Activated CD4-positive, alpha-beta T cell treated with anti-CD3 and anti-CD28 coated beads, Interleukin-2, amount 50 U/mL, for 16 hours (primary cell): ENCODE measurements around the gene ANKZF1.
A peak's percentile ranks its signal among the peaks of the same experiment; 100 is the strongest.

Source experiments
- DNase-seq: peaks from one replicate; pipeline ENCODE4 v3.0.0-alpha.2; 2020

ANKZF1 gene

DNA sequence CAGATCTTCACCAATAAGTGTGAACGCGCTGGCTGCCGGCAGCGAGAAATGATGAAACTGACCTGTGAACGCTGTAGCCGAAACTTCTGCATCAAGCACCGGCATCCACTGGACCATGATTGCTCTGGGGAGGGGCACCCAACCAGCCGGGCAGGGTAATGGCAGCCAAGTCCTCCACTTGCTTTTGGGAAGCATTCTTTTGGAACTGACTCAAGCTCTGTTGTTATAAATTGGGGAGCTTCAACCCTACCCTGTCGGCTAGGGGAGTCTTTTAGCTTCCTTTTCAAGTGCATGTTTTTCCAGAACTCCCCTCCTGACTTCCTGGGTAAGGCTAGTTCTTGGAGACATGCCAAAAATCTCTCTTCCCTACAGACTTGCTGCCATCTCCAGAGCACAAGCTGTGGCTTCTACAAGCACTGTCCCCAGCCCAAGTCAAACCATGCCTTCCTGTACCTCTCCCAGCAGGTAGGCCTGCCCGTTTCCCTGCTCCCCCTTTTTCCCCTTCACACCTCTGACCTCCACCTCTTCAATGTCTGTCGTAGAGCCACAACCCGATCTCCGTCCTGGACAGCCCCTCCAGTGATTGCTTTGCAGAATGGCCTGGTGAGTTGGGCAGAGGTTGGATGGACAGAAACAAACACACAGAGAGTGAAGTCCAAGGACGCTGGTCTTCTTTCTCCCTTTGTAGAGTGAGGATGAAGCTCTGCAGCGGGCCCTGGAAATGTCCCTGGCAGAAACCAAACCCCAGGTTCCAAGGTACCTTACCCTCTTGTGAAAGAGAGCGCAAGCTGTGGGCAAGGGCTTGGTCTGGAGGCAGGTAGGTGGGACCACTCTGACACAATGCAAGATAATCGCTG lies 21.5 kb upstream of the ANKZF1 start:
- no peak for DNase-seq

- no peak for DNase-seq
These were observed 20.1 kb upstream of the ANKZF1 start for GRCh38 chr2:219209236-219210195.

DNA sequence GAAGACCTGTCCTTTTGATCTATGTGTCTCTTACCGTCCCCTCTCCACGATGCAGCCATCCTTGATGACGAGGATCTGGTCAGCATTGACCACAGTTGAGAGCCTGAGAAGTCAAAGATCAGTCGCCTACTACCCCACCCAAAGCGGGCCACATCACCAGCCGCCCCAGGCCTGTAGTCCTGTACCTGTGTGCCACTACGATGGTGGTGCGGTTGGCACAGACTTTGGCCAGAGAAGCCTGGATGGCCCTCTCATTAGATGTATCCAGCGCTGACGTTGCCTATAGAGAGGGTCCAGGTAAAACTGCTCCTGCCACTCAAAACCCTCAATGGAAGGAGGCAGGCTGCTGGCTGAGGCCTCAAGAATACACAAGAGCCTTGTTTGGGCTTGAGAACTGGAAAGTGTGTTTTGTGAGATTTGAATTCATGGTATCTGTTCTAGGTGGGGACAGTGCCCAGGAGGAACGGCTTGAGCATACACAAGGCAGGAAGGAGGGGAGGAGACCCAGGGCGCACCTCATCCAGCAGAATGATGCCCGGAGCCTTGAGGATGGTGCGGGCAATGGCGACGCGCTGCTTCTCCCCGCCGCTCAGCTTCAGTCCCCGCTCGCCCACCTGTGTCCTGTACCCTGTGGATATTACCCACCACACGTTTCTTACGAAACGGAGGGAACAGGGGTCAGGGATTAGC lies 19.3 kb upstream of the ANKZF1 start:
- DNase-seq = no peak

DNA sequence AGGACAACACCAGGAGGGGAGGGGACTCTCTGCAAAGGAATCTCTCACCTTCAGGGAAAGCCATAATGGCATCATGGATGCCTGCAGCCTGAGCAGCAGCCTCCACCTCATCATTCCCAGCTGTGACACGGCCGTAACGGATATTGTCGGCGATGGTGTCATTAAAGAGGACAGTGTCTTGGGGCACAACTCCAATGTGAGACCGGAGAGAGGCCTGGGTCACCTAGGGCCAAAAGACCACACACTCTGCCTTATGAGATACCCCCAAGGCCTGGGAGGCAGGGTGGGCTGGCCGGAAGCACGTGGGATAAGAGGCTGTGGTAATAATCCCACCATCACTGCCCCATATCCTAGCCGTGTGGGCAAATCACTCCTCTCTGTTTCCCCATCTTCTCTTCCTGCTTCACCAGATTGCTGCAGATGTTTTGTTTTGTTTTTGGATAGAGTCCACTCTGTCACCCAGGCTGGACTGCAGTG lies 18.7 kb upstream of the ANKZF1 start:
- no peak for DNase-seq

- DNase-seq = no peak
These were observed 16.6 kb upstream of the ANKZF1 start for GRCh38 chr2:219213026-219213415.

DNA sequence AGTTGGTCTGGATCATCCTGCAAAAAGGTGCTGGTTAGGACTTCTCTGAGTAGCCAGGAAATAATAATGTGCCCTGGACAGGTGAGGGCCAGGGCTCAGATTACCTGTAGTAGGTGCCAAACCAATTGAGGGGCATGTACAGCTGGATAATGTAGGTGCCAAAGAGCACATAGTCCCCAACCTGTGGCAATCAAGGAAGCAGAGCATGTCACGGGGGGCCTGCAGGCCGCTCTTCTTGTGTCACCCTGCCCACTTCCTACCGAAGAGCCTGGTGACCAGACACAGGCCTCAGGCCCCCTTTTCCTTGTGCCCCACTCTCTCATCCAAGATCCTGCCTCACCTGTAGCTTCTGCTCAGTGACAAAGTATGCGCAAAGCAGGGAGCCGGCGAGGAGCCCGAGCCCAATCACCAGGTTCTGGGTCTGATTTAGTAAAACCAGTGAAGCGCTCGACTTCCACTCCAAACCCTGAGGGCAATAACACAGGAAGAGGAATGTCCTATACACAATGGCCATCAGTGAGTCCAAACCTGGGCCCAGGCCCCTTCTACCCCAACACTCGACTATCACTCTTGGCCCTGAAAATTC lies 16.0 kb upstream of the ANKZF1 start:
- no peak for DNase-seq

DNA sequence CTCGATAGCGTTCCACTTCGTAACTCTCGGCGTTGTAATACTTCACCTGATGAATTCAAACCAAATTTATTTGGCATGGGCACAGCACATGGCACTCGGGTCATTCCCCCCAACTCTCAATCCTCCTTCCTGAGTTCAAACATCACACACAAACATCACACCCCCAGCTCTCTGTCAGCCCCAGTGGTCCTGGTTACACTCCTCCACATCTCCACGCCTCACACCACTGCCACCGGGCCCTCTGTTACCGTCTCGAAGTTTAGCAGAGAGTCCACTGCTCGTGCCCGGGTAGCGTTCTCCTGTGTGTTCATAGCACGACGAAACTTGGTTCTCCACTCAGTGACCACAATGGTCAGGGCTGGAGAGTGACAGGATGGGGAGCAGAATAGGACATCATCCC lies 15.5 kb upstream of the ANKZF1 start:
- DNase-seq = no peak

- DNase-seq = no peak
These were observed 14.8 kb upstream of the ANKZF1 start for GRCh38 chr2:219214786-219215185.

DNA sequence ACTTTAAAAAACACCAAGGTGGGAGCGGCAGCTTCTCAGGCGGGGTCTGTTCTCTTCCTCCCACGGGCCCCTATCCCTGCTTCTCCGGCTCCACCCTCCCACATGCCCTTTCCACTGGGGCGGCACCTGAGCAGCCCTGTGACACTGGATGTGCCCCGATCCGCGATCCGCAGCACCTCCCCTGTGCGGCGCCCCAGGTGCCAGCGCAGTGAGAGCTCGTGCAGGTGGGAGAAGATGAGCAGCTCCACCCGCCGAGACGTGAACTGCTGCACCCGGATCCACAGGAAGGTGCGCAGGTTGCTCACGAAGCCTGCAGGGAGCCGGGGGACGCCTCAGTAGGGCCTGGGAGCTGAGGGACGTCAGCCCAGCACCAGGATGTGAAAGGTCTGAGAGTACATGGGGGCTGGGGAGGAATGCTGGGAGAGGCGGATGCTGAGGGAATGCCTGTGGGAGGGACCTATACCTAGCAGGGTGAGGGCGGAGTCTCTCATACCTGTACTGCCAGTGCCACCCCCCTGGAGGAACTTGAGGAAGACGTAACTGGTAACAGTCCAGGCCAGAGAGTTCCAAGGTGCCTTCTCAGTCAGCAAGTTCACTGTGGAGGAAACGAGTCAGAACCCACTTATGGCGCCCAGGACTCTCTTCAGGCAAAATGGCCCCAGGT lies 13.6 kb upstream of the ANKZF1 start:
- no peak for DNase-seq

DNA sequence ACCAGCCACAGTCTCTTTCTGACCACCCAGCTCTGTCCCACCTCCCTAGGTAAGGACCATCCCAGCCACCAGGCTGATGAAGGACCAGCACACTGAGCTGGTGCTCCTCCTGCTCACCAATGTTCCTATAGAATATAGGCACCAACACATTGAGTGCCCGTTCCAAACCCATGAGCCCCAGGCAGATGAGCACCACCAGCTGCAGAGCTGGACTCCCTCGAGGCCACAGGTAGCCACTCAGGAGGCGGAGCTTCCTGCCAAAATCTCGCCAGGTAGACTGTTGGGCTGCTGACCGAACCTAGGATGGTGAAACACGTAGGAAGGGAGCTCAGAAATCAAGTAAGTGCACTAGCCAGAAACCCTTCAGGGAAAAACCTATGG lies 13.1 kb upstream of the ANKZF1 start:
- no peak for DNase-seq

- DNase-seq = peak; percentile 13
These were observed 11.3 kb upstream of the ANKZF1 start for GRCh38 chr2:219218217-219218731.

GRCh38 chr2:219218732-219219701 lies 10.6 kb upstream of the ANKZF1 start, which contains the start of gene ABCB6:
Gene ABCB6 (minus strand): TSS chr2:219218958. CDS start chr2:219218673, 285 bp downstream.
- peak; percentile 91 for DNase-seq

- no peak for DNase-seq
These were observed 9.6 kb upstream of the ANKZF1 start for GRCh38 chr2:219219784-219220532.

GRCh38 chr2:219220652-219221402 lies 8.8 kb upstream of the ANKZF1 start:
- no peak for DNase-seq

DNA sequence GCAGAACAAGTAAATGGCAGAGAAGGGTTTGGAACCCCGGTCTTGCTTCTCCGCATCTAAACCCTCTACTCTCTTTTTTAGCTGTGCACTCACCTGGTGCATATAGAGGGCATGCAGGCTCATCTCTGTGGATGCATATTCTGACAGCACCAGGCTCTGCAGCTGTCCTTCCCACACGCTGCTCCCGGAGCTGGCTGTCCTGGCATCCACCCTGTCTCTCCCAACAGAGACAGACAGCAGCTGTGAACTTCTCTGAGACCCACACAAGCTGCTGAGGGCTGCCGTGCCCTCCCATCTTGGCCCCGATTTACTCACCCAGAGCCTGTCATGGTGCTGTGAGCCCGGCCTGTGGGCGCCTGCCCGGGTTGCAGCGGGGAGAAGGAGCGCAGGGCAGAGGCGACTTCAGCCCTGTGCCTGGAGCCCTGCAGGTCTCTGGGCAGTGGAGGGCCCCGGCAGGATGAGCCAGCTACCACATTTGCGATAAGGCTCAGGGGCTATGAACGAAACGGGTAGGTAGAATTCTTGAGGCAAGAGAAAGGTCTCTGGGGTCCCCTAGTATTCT lies 7.6 kb upstream of the ANKZF1 start:
- no peak for DNase-seq

DNA sequence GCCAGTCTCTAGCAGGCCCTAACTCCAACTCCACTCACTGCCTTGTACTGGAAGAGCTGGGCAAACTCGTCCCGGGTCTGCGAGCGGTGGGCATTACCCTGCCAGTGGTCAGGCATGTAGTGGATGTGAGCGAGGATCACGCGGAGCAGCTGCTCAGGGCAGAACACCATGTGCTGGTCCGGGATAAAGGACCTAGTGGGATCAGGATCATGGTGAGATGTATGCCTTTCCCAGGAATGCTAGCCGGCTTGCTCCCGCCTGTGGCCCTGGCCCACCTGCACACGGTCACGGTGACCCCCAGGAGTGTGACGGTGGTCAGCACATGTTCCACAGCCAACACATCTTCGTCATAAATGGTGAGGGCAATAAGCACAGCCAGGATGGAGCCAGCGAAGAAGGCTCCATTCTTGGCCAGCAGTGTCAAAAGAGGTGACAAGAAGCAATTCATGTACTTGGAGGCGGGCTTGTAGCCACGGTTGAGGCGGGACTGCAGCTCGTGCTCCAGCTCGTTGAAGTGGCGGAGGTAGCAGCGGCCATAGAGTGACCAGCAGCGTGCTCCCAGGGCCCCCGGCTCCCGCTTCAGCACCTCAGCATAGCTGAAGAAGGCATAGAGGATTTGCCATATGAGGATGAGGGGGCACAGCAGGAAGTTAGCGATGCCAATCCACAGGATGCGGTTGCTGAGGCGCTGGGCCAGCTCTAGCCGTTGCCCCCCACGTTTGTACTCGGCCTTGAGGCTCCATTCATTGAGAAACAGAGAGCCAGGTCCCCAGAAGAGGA lies 5.6 kb upstream of the ANKZF1 start:
- no peak for DNase-seq

GRCh38 chr2:219225350-219225749 lies 4.3 kb upstream of the ANKZF1 start:
- DNase-seq = no peak
